ENCODE data around the gene ZNF143. TPM values are rescaled to one million over a fixed set of nuclear protein-coding genes. Genes with fewer than 3 reads are reported as not detected.

The ZNF143 gene
- total and polyA plus RNA-seq, 10 of the 15 experiments (the other 5 are each of a cell fraction or from before 2014, with no cell fraction given): 13.6 to 48.7 (median 19.4) TPM

- TF ChIP-seq HDGF (IDR thresholded peaks at IDR 0.05): no peak
- no peak; the same call in 1 of the 2 replicates for TF ChIP-seq MTA2 (IDR thresholded peaks at IDR 0.05; ENCODE audit: low read depth)
- TF ChIP-seq NBN (IDR thresholded peaks at IDR 0.05): no peak
- TF ChIP-seq PKNOX1 (IDR thresholded peaks at IDR 0.05): no peak
- no peak for TF ChIP-seq KAT2A (conservative IDR thresholded peaks at IDR 0.05; ENCODE audit: control insufficient read depth, low read depth, low read length)
- TF ChIP-seq RFX5 (IDR thresholded peaks at IDR 0.05; ENCODE audit: low read depth, low read length): no peak
- TF ChIP-seq ESRRA (IDR thresholded peaks at IDR 0.05; ENCODE audit: low read length): 0 out of 2 replicates have a peak, but pooled peaks have one; percentile 38
- peak; percentile 57 for TF ChIP-seq IKZF1 (conservative IDR thresholded peaks at IDR 0.05)
- peak; percentile 77; the same call in 1 of the 2 replicates for TF ChIP-seq ZSCAN29 (IDR thresholded peaks at IDR 0.05)
- no peak for TF ChIP-seq YBX1 (IDR thresholded peaks at IDR 0.05)
- no peak for TF ChIP-seq EZH2 (IDR thresholded peaks at IDR 0.05; ENCODE audit: borderline replicate concordance, control insufficient read depth, low read depth, low read length)
- TF ChIP-seq CHD2 (IDR thresholded peaks at IDR 0.05; ENCODE audit: borderline replicate concordance, low read depth, low read length): no peak
- no peak for TF ChIP-seq NFIC (IDR thresholded peaks at IDR 0.05; ENCODE audit: low read depth, low read length)
- no peak; the same call in 1 of the 2 replicates for TF ChIP-seq RUNX3 (IDR thresholded peaks at IDR 0.05; ENCODE audit: low read length)
- TF ChIP-seq ETV6 (conservative IDR thresholded peaks at IDR 0.05 in 1 of 2, IDR thresholded peaks at IDR 0.05 in 1 of 2; ENCODE audit: borderline replicate concordance in 1 of 2, low read depth in 1 of 2): no peak
- TF ChIP-seq HDAC6 (IDR thresholded peaks at IDR 0.05; ENCODE audit: unreplicated experiment): peak; percentile 89
- no peak for TF ChIP-seq ATF7 (IDR thresholded peaks at IDR 0.05; ENCODE audit: low read depth)
- TF ChIP-seq E2F8 (IDR thresholded peaks at IDR 0.05; ENCODE audit: low read depth, partially characterized antibody): no peak
- no peak for TF ChIP-seq SREBF1 (IDR thresholded peaks at IDR 0.05; ENCODE audit: low read length)
- TF ChIP-seq CHD4 (IDR thresholded peaks at IDR 0.05): no peak
- TF ChIP-seq ZNF217 (IDR thresholded peaks at IDR 0.05): 0 out of 2 replicates have a peak, but pooled peaks have one; percentile 18
- no peak for TF ChIP-seq PAX8 (IDR thresholded peaks at IDR 0.05)
- TF ChIP-seq CTCF (IDR thresholded peaks at IDR 0.05 in 2 of 3, conservative IDR thresholded peaks at IDR 0.05 in 1 of 3; ENCODE audit: control insufficient read depth in 2 of 3, extremely low read depth in 1 of 3, insufficient read depth in 1 of 3, low read depth in 3 of 3, low read length in 3 of 3): no peak
- TF ChIP-seq POU2F2 (IDR thresholded peaks at IDR 0.05; ENCODE audit: borderline replicate concordance, low read depth, low read length): no peak; the same call in 2 of the 3 replicates
- TF ChIP-seq TARDBP (IDR thresholded peaks at IDR 0.05; ENCODE audit: borderline replicate concordance): 0 out of 2 replicates have a peak, but pooled peaks have one; percentile 43
- no peak for TF ChIP-seq SREBF2 (IDR thresholded peaks at IDR 0.05; ENCODE audit: low read length)
- TF ChIP-seq STAT1 (conservative IDR thresholded peaks at IDR 0.05): no peak
Observed at GRCh38 chr11:9461063-9461759, 399 bp downstream of the ZNF143 start (continued).
